ENCODE results near the gene RTKN2.
"Not testable (repeated sequence)": the region's sequence is repeated elsewhere in the genome, so short reads cannot be mapped to it uniquely, and the experiment has no call there.

Gene RTKN2

GRCh38 chr10:62258926-62259325 is 9.7 kb downstream of the RTKN2 start:
- no peak for DNase-seq

- no peak for DNase-seq
Measured at GRCh38 chr10:62253704-62254103, 14.9 kb downstream of the RTKN2 start.

GRCh38 chr10:62252051-62252450 is 16.6 kb downstream of the RTKN2 start:
- DNase-seq, result no peak

- DNase-seq, result no peak
Measured at GRCh38 chr10:62250594-62251198, 17.9 kb downstream of the RTKN2 start.

- DNase-seq, result no peak
Measured at GRCh38 chr10:62249957-62250356, 18.7 kb downstream of the RTKN2 start.

- DNase-seq, result no peak
Measured at GRCh38 chr10:62248465-62248864, 20.2 kb downstream of the RTKN2 start.

- no peak for DNase-seq
Measured at GRCh38 chr10:62244785-62245467, 23.7 kb downstream of the RTKN2 start.

GRCh38 chr10:62244088-62244487 is 24.6 kb downstream of the RTKN2 start:
- no peak for DNase-seq

- no peak for DNase-seq
Measured at GRCh38 chr10:62243647-62243997, 25.0 kb downstream of the RTKN2 start.

GRCh38 chr10:62242965-62243646 is 25.5 kb downstream of the RTKN2 start:
- not testable (repeated sequence) for DNase-seq

GRCh38 chr10:62241521-62241920 is 27.1 kb downstream of the RTKN2 start:
- not testable (repeated sequence) for DNase-seq

- no peak for DNase-seq
Measured at GRCh38 chr10:62239994-62240393, 28.6 kb downstream of the RTKN2 start.

GRCh38 chr10:62238880-62239279 is 29.8 kb downstream of the RTKN2 start:
- DNase-seq, result no peak

- DNase-seq, result no peak
Measured at GRCh38 chr10:62237966-62238365, 30.7 kb downstream of the RTKN2 start.

- no peak for DNase-seq
Measured at GRCh38 chr10:62237506-62237905, 31.1 kb downstream of the RTKN2 start.

- DNase-seq, result no peak
Measured at GRCh38 chr10:62234077-62234605, 34.5 kb downstream of the RTKN2 start.

GRCh38 chr10:62233356-62234076 is 35.1 kb downstream of the RTKN2 start:
- no peak for DNase-seq

- DNase-seq, result no peak
Measured at GRCh38 chr10:62231805-62232204, 36.8 kb downstream of the RTKN2 start.

GRCh38 chr10:62231371-62231770 is 37.3 kb downstream of the RTKN2 start:
- DNase-seq, result no peak

- no peak for DNase-seq
Measured at GRCh38 chr10:62230344-62231121, 38.1 kb downstream of the RTKN2 start.

GRCh38 chr10:62225362-62225761 is 43.3 kb downstream of the RTKN2 start:
- no peak for DNase-seq

GRCh38 chr10:62224606-62225005 is 44.0 kb downstream of the RTKN2 start:
- DNase-seq, result no peak

GRCh38 chr10:62217683-62218082 is 51.0 kb downstream of the RTKN2 start:
- DNase-seq, result no peak
